Spinal cord (tissue), 10 donors: ENCODE measurements around the gene LMF1. TPM values are rescaled to one million over a fixed set of nuclear protein-coding genes. Genes with fewer than 3 reads are reported as not detected.
A peak's percentile ranks its signal among the peaks of the same experiment; 100 is the strongest.
"Not testable (repeated sequence)": the region's sequence is repeated elsewhere in the genome, so short reads cannot be mapped to it uniquely, and the experiment has no call there.

Experiments used
- DNase-seq, 6 donors: peaks; one replicate each; pipeline versions ENCODE4 v3.0.0 to v3.0.0-alpha.2; 2013 to 2015; ENCODE audit warnings: low spot score in 6 of 6, low read depth in 4 of 6
- H3K27ac ChIP-seq: one replicate; pipeline ENCODE4 v1.5.1; 2013; ENCODE audit warnings: low read depth, low read length, control low read depth
- H3K27me3 ChIP-seq: one replicate; pipeline ENCODE4 v1.6.1; 2013; ENCODE audit warnings: low read length; ENCODE audit not compliant: control insufficient read depth, insufficient read depth
- H3K36me3 ChIP-seq: one replicate; pipeline ENCODE4 v1.6.1; 2013; ENCODE audit warnings: low read length; ENCODE audit not compliant: control insufficient read depth, insufficient read depth
- H3K4me1 ChIP-seq: one replicate; pipeline ENCODE4 v1.6.1; 2013; ENCODE audit warnings: low read length; ENCODE audit not compliant: control insufficient read depth, insufficient read depth
- H3K4me3 ChIP-seq: one replicate; pipeline ENCODE4 v1.5.1; 2013; ENCODE audit warnings: low read depth, low read length, control low read depth
- H3K9me3 ChIP-seq: one replicate; pipeline ENCODE4 v1.6.1; 2013; ENCODE audit warnings: low read length; ENCODE audit not compliant: control insufficient read depth, insufficient read depth
- WGBS: methylation state at CpG from one replicate; pipeline ENCODE4 v1.1.5; 2013; ENCODE audit warnings: missing lambda C conversion rate; ENCODE audit not compliant: insufficient coverage; 5-methylcytosine and 5-hydroxymethylcytosine counted together
- polyA plus RNA-seq, 2 donors: library from polyadenylated mRNA; unstranded; fragments of 120-200 nt; gene quantifications; one replicate each; pipeline ENCODE4 v1.2.1, GENCODE V29; 2013; ENCODE audit not compliant: insufficient read length in 2 of 2
- total RNA-seq, 2 donors: library from RNA; depleted of rRNA in 1 of 2; stranded (reverse); fragments of 120-200 nt in 1 of 2; fragments of >200 nt in 1 of 2; gene quantifications; one replicate each; pipeline versions ENCODE4 v1.2.3 to v1.2.4, GENCODE V29; 2013 to 2014
- donor health status: healthy.

Gene LMF1
- total and polyA plus RNA-seq, 4 donors = 15.1 to 37.5 (median 23.0) TPM

GRCh38 chr16:959232-960040, 11.3 kb downstream of the LMF1 start:
- peaks cover 17% of the 10 kb centered on the region for H3K36me3 ChIP-seq
- no peaks in the 10 kb centered on the region for H3K27me3 ChIP-seq
- DNase-seq = no peak
- H3K27ac ChIP-seq = no peak overlapping the region
- H3K4me1 ChIP-seq = peaks cover 19% of the 10 kb centered on the region
- H3K9me3 ChIP-seq = no peaks in the 10 kb centered on the region
- no peak overlapping the region for H3K4me3 ChIP-seq
- 85% methylated on average over 24 of the region's 24 CpGs for WGBS

GRCh38 chr16:955766-956165, 15.0 kb downstream of the LMF1 start:
- 95% methylated on average over 16 of the region's 27 CpGs for WGBS
- not testable (repeated sequence) for DNase-seq
- H3K36me3 ChIP-seq = peaks cover 31% of the 10 kb centered on the region

GRCh38 chr16:953818-954217, 17.0 kb downstream of the LMF1 start:
- not testable (repeated sequence) for H3K4me3 ChIP-seq, H3K4me1 ChIP-seq, DNase-seq, H3K27ac ChIP-seq, H3K27me3 ChIP-seq, H3K9me3 ChIP-seq
- 100% methylated on average over 1 of the region's 7 CpGs for WGBS
- peaks cover 31% of the 10 kb centered on the region for H3K36me3 ChIP-seq

More at GRCh38 chr16:955766-956165, 15.0 kb downstream of the LMF1 start:
- not testable (repeated sequence) for H3K4me3 ChIP-seq, H3K27me3 ChIP-seq, H3K9me3 ChIP-seq, H3K27ac ChIP-seq, H3K4me1 ChIP-seq

- no peak overlapping the region for H3K4me3 ChIP-seq
- H3K4me1 ChIP-seq = peaks cover 3% of the 10 kb centered on the region
- H3K36me3 ChIP-seq = peaks cover 34% of the 10 kb centered on the region
- no peaks in the 10 kb centered on the region for H3K27me3 ChIP-seq
- H3K9me3 ChIP-seq = no peaks in the 10 kb centered on the region
- no peak overlapping the region for H3K27ac ChIP-seq
- 79% methylated on average over 12 of the region's 12 CpGs for WGBS
- no peak for DNase-seq
These were observed 18.5 kb downstream of the LMF1 start for GRCh38 chr16:952321-952720.

GRCh38 chr16:951660-952301, 19.0 kb downstream of the LMF1 start:
- WGBS = 80% methylated on average over 21 of the region's 22 CpGs
- Histone ChIP-seq H3K27me3 (no peaks in the 10 kb centered on the region), H3K4me1 (peaks cover 7% of the 10 kb centered on the region), H3K9me3 (no peaks in the 10 kb centered on the region), H3K4me3 (no peak overlapping the region), H3K36me3 (peaks cover 38% of the 10 kb centered on the region), H3K27ac (no peak overlapping the region)
- DNase-seq = no peak

GRCh38 chr16:950733-951573, 19.8 kb downstream of the LMF1 start:
- 56% methylated on average over 22 of the region's 27 CpGs for WGBS
- not testable (repeated sequence) for H3K4me1 ChIP-seq, H3K4me3 ChIP-seq, H3K27ac ChIP-seq, H3K9me3 ChIP-seq, H3K27me3 ChIP-seq
- peaks cover 46% of the 10 kb centered on the region for H3K36me3 ChIP-seq
- DNase-seq = peak in 1 of 6 donors; percentile 69

- not testable (repeated sequence) for H3K27ac ChIP-seq, H3K4me3 ChIP-seq, H3K9me3 ChIP-seq, DNase-seq, H3K27me3 ChIP-seq, H3K4me1 ChIP-seq
- H3K36me3 ChIP-seq = peaks cover 43% of the 10 kb centered on the region
- WGBS = 59% methylated on average over 5 of the region's 18 CpGs
These were observed 22.0 kb downstream of the LMF1 start for GRCh38 chr16:948767-949166.

- peaks cover 39% of the 10 kb centered on the region for H3K36me3 ChIP-seq
- H3K4me3 ChIP-seq, H3K9me3 ChIP-seq, H3K4me1 ChIP-seq, DNase-seq, H3K27me3 ChIP-seq, H3K27ac ChIP-seq: not testable (repeated sequence)
- WGBS = 44% methylated on average over 17 of the region's 17 CpGs
These were observed 22.9 kb downstream of the LMF1 start for GRCh38 chr16:947922-948303.

GRCh38 chr16:947255-947921, 23.4 kb downstream of the LMF1 start:
- H3K4me3 ChIP-seq = no peak overlapping the region
- WGBS = 56% methylated on average over 19 of the region's 21 CpGs
- peaks cover 36% of the 10 kb centered on the region for H3K36me3 ChIP-seq
- H3K27me3 ChIP-seq = no peaks in the 10 kb centered on the region
- DNase-seq = peak in 1 of 6 donors; percentile 38
- no peak overlapping the region for H3K27ac ChIP-seq
- H3K9me3 ChIP-seq = peaks cover 2% of the 10 kb centered on the region
- H3K4me1 ChIP-seq = peaks cover 10% of the 10 kb centered on the region
